ENCODE results near the gene UNC13B. TPM values are rescaled to one million over a fixed set of nuclear protein-coding genes. Genes with fewer than 3 reads are reported as not detected.
"Not testable (repeated sequence)": the region's sequence is repeated elsewhere in the genome, so short reads cannot be mapped to it uniquely, and the experiment has no call there.

UNC13B gene
- total RNA-seq, 4 donors from 2014 or later, result 19.1 to 46.9 (median 35.1) TPM

GRCh38 chr9:35236692-35237091 is 74.9 kb downstream of the UNC13B start:
- intact Hi-C loops (cut with DNase I), result no loop called here
- Histone ChIP-seq H3K4me3 (replicated peaks in 1 of 3) (no peak overlapping the region), H3K27me3 (no peaks in the 10 kb centered on the region), H3K36me3 (no peaks in the 10 kb centered on the region), H3K9me3 (no peaks in the 10 kb centered on the region), H3K27ac (no peak overlapping the region), H3K4me1 (peaks cover 0 to 5% of the 10 kb centered on the region in 2 donors)
- TF ChIP-seq CTCF (IDR thresholded peaks at IDR 0.05) (no peak), POLR2A (IDR thresholded peaks at IDR 0.05) (no peak)
- 22% methylated on average over 1 of the region's 1 CpG for WGBS, 2 donors
- no peak for DNase-seq

GRCh38 chr9:35237311-35237710 is 75.5 kb downstream of the UNC13B start:
- Histone ChIP-seq H3K27me3 (no peaks in the 10 kb centered on the region), H3K36me3 (no peaks in the 10 kb centered on the region), H3K4me1 (peaks cover 0 to 5% of the 10 kb centered on the region in 2 donors), H3K9me3 (no peaks in the 10 kb centered on the region), H3K4me3 (replicated peaks in 1 of 3) (no peak overlapping the region), H3K27ac (no peak overlapping the region)
- TF ChIP-seq POLR2A (IDR thresholded peaks at IDR 0.05), result no peak
- TF ChIP-seq CTCF (IDR thresholded peaks at IDR 0.05), result no peak
- no peak for DNase-seq
- intact Hi-C loops (cut with DNase I), result no loop called here
- 33 to 40% methylated on average over 1 of the region's 1 CpG for WGBS, 2 donors

GRCh38 chr9:35245945-35246344 is 84.1 kb downstream of the UNC13B start:
- H3K4me1 ChIP-seq; intact Hi-C loops (cut with DNase I); H3K36me3 ChIP-seq; H3K9me3 ChIP-seq; H3K27me3 ChIP-seq; H3K4me3 ChIP-seq (replicated peaks in 1 of 3); H3K27ac ChIP-seq; DNase-seq: not testable (repeated sequence)
- 95 to 100% methylated on average over 1 of the region's 1 CpG for WGBS, 2 donors

GRCh38 chr9:35253075-35253474 is 91.3 kb downstream of the UNC13B start:
- Histone ChIP-seq H3K9me3 (no peaks in the 10 kb centered on the region), H3K4me1 (no peaks in the 10 kb centered on the region), H3K36me3 (no peaks in the 10 kb centered on the region), H3K27ac (no peak overlapping the region), H3K4me3 (replicated peaks in 1 of 3) (no peak overlapping the region), H3K27me3 (no peaks in the 10 kb centered on the region)
- intact Hi-C loops (cut with DNase I), result no loop called here
- no peak for DNase-seq
- TF ChIP-seq CTCF (IDR thresholded peaks at IDR 0.05) (no peak), POLR2A (IDR thresholded peaks at IDR 0.05) (no peak)
- WGBS, 2 donors, result 97 to 98% methylated on average over 1 of the region's 1 CpG

GRCh38 chr9:35254237-35254636 is 92.4 kb downstream of the UNC13B start:
- no peaks in the 10 kb centered on the region for H3K9me3 ChIP-seq
- H3K4me1 ChIP-seq, result no peaks in the 10 kb centered on the region
- H3K4me3 ChIP-seq (replicated peaks in 1 of 3), result no peak overlapping the region
- no peak for DNase-seq
- no peak for TF ChIP-seq POLR2A (IDR thresholded peaks at IDR 0.05)
- TF ChIP-seq CTCF (IDR thresholded peaks at IDR 0.05), result no peak
- H3K27me3 ChIP-seq, result no peaks in the 10 kb centered on the region
- H3K27ac ChIP-seq, result no peak overlapping the region
- no peaks in the 10 kb centered on the region for H3K36me3 ChIP-seq
- intact Hi-C loops (cut with DNase I), result no loop called here
